B cell (primary cell): ENCODE measurements around the gene OLFML2B.

Source experiments
- CTCF ChIP-seq: fragments of 200-600 bp; IDR thresholded peaks from one replicate; pipeline ENCODE4 v1.8.0; 2022; ENCODE audit warnings: antibody characterized with exemption, mild to moderate bottlenecking
- EZH2 ChIP-seq: IDR thresholded peaks from 2 replicates; pipeline ENCODE4 v1.6.1; 2012; ENCODE audit warnings: borderline replicate concordance, low read depth, mild to moderate bottlenecking, moderate library complexity, low read length; ENCODE audit not compliant: insufficient read depth, poor library complexity, severe bottlenecking

- TF ChIP-seq CTCF, result no peak
- no peak for TF ChIP-seq EZH2
Observed at GRCh38 chr1:161949548-161949947, 74.1 kb downstream of the OLFML2B start.
